ENCODE measurements around the gene HABP2. TPM values are rescaled to one million over a fixed set of nuclear protein-coding genes. Genes with fewer than 3 reads are reported as not detected.

The HABP2 gene
- total and polyA plus RNA-seq, 2 of the 4 experiments (the other 2 are of a cell fraction) = not detected

DNA sequence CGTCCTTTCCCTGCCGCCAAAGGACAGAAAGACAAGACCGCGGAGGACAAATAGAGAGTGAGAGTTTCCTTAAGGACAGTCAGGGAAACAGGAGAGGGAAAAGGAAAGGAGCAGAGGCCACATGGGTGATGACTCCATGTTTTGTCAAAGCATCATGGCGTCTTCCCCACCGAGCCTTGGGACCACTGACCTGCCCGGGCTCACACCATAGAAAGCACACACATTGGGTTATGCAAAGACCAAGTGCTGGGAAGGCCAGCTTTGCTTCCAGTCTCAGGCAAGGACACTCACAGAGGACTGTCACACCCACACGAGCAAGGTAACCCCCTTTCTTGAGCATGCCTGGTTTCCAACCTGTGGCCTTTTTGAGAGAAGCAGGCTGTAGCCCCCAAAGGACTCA, 23.3 kb upstream of the HABP2 start:
- TF ChIP-seq CEBPB (IDR thresholded peaks at IDR 0.05; ENCODE audit: low read depth, low read length) (no peak), CHD1 (IDR thresholded peaks at IDR 0.05; ENCODE audit: low read depth, low read length) (no peak), POLR2A (IDR thresholded peaks at IDR 0.05; ENCODE audit: low read depth, low read length) (no peak), MAFK (IDR thresholded peaks at IDR 0.05; ENCODE audit: low read depth, low read length) (no peak), BHLHE40 (IDR thresholded peaks at IDR 0.05; ENCODE audit: low read depth, low read length) (no peak), MAZ (IDR thresholded peaks at IDR 0.05; ENCODE audit: borderline replicate concordance, low read depth, low read length) (no peak), FOS (IDR thresholded peaks at IDR 0.05; ENCODE audit: low read depth, low read length) (no peak), MXI1 (IDR thresholded peaks at IDR 0.05; ENCODE audit: borderline replicate concordance, low read depth, low read length) (no peak), RAD21 (IDR thresholded peaks at IDR 0.05; ENCODE audit: low read length) (no peak), RFX5 (IDR thresholded peaks at IDR 0.05; ENCODE audit: low read depth, low read length) (no peak)
- TF ChIP-seq, protein P1, sequence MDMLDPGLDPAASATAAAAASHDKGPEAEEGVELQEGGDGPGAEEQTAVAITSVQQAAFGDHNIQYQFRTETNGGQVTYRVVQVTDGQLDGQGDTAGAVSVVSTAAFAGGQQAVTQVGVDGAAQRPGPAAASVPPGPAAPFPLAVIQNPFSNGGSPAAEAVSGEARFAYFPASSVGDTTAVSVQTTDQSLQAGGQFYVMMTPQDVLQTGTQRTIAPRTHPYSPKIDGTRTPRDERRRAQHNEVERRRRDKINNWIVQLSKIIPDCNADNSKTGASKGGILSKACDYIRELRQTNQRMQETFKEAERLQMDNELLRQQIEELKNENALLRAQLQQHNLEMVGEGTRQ (IDR thresholded peaks at IDR 0.05; ENCODE audit: low read depth, low read length) = no peak
- TF ChIP-seq, protein P2, sequence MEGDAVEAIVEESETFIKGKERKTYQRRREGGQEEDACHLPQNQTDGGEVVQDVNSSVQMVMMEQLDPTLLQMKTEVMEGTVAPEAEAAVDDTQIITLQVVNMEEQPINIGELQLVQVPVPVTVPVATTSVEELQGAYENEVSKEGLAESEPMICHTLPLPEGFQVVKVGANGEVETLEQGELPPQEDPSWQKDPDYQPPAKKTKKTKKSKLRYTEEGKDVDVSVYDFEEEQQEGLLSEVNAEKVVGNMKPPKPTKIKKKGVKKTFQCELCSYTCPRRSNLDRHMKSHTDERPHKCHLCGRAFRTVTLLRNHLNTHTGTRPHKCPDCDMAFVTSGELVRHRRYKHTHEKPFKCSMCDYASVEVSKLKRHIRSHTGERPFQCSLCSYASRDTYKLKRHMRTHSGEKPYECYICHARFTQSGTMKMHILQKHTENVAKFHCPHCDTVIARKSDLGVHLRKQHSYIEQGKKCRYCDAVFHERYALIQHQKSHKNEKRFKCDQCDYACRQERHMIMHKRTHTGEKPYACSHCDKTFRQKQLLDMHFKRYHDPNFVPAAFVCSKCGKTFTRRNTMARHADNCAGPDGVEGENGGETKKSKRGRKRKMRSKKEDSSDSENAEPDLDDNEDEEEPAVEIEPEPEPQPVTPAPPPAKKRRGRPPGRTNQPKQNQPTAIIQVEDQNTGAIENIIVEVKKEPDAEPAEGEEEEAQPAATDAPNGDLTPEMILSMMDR (conservative IDR thresholded peaks at IDR 0.05; ENCODE audit: low read depth, low read length) = no peak
- H4K20me1 ChIP-seq (ENCODE audit: insufficient read depth, low read length) = no peaks in the 10 kb centered on the region
- WGBS, 2 experiments (ENCODE audit: extremely low coverage in 2 of 2, insufficient read length in 1 of 2) = 89% methylated on average over 3 of the region's 8 CpGs; no CpG with 5 or more reads in 1 of the 2 experiments
- no peak overlapping the region for H2BK120ac ChIP-seq (ENCODE audit: low read depth, low read length)
- no peak overlapping the region for H2BK5ac ChIP-seq (ENCODE audit: low read depth, low read length, poor library complexity, severe bottlenecking)
- H2AK9ac ChIP-seq (replicated peaks; ENCODE audit: low read depth, low read length, poor library complexity) = no peak overlapping the region
- H4K91ac ChIP-seq (ENCODE audit: insufficient read depth, low read depth, low read length) = no peak overlapping the region
- H2AFZ ChIP-seq (replicated peaks; ENCODE audit: low read length, poor library complexity) = no peak overlapping the region
- H3K9me3 ChIP-seq (ENCODE audit: control insufficient read depth, insufficient read depth, low read length) = no peaks in the 10 kb centered on the region
- H3K27me3 ChIP-seq (ENCODE audit: control insufficient read depth, insufficient read depth, low read length) = no peaks in the 10 kb centered on the region; the same call in 1 of the 2 replicates
- no peak overlapping the region for H2AK5ac ChIP-seq (ENCODE audit: low read depth, low read length)
- no peak overlapping the region for H3K56ac ChIP-seq (ENCODE audit: extremely low read depth, insufficient read depth, low read length)
- no peaks in the 10 kb centered on the region for H3K4me1 ChIP-seq (ENCODE audit: control insufficient read depth, insufficient read depth, low read length)
- no peak overlapping the region for H3K4me2 ChIP-seq (ENCODE audit: low read depth, low read length)
- in situ Hi-C loops (cut with MboI; ENCODE audit: low sequenced_read_pairs) = no loop called here
- ChIA-PET POLR2A (ENCODE audit: unreplicated experiment) (no interaction called here), CTCF (no interaction called here)
- no peaks in the 10 kb centered on the region for H3K79me1 ChIP-seq (ENCODE audit: low read depth in 1 of 2, low read length in 2 of 2)
- no peak overlapping the region for H3K9ac ChIP-seq (ENCODE audit: low read depth, low read length)
- no peak overlapping the region for H4K5ac ChIP-seq (ENCODE audit: low read depth, low read length)
- DNase-seq (no peak), ATAC-seq (ENCODE audit: low read depth) (no peak)
- H2BK15ac ChIP-seq (ENCODE audit: low read depth, low read length) = no peak overlapping the region
- BruUV-seq (replicated peaks) = no TSS peak
- H3K4ac ChIP-seq (ENCODE audit: low read depth, low read length) = no peak overlapping the region
- dilution Hi-C loops (cut with HindIII; ENCODE audit: low sequenced_read_pairs, unreplicated experiment) = no loop called here
- H3K23ac ChIP-seq (ENCODE audit: low read depth, low read length) = no peak overlapping the region
- H3K14ac ChIP-seq (replicated peaks; ENCODE audit: low read depth, low read length) = no peak overlapping the region
- H4K8ac ChIP-seq (ENCODE audit: low read depth in 2 of 2, low read length in 2 of 2) = no peak overlapping the region
- H3K9me1 ChIP-seq (ENCODE audit: insufficient read depth, low read length) = no peaks in the 10 kb centered on the region
- H3K18ac ChIP-seq (ENCODE audit: low read depth, low read length) = no peak overlapping the region
- no peaks in the 10 kb centered on the region for H3K36me3 ChIP-seq (ENCODE audit: control insufficient read depth, insufficient read depth, low read length)
- H2BK20ac ChIP-seq (ENCODE audit: low read depth, low read length) = no peak overlapping the region
- H3K4me3 ChIP-seq (ENCODE audit: insufficient read depth, low read depth, low read length) = no peak overlapping the region
- intact Hi-C loops (cut with micrococcal nuclease) = loop anchor here (10.0 kb wide), 1 partner anchor 405 kb away; no protein-coding TSS in a partner anchor
- no peak overlapping the region for H3K27ac ChIP-seq (ENCODE audit: insufficient read depth, low read length)

Measured in IMR-90 (cell line).